ENCODE data around the gene ACE.
"Not testable (repeated sequence)": the region's sequence is repeated elsewhere in the genome, so short reads cannot be mapped to it uniquely, and the experiment has no call there.

Gene ACE

GRCh38 chr17:63444457-63444856 lies 32.4 kb upstream of the ACE start:
- no peak for DNase-seq (ENCODE audit: low spot score)

- DNase-seq (ENCODE audit: low spot score): no peak
Observed at GRCh38 chr17:63445065-63445464, 31.8 kb upstream of the ACE start.

GRCh38 chr17:63445571-63445953 lies 31.3 kb upstream of the ACE start:
- DNase-seq (ENCODE audit: low spot score): no peak

GRCh38 chr17:63445954-63446752 lies 30.7 kb upstream of the ACE start, which contains the start of gene CYB561:
Gene CYB561 (minus strand): TSS chr17:63446306. CDS start chr17:63437547, 8,759 bp downstream.
- peak; percentile 53 for DNase-seq (ENCODE audit: low spot score)

- no peak for DNase-seq (ENCODE audit: low spot score)
Observed at GRCh38 chr17:63446753-63447470, 29.9 kb upstream of the ACE start.

GRCh38 chr17:63447471-63448009 lies 29.3 kb upstream of the ACE start:
- no peak for DNase-seq (ENCODE audit: low spot score)

- no peak for DNase-seq (ENCODE audit: low spot score)
Observed at GRCh38 chr17:63448655-63449054, 28.2 kb upstream of the ACE start.

- no peak for DNase-seq (ENCODE audit: low spot score)
Observed at GRCh38 chr17:63450551-63450950, 26.3 kb upstream of the ACE start.

- DNase-seq (ENCODE audit: low spot score): no peak
Observed at GRCh38 chr17:63451150-63451549, 25.7 kb upstream of the ACE start.

- no peak for DNase-seq (ENCODE audit: low spot score)
Observed at GRCh38 chr17:63452046-63452961, 24.6 kb upstream of the ACE start.

- DNase-seq (ENCODE audit: low spot score): no peak
Observed at GRCh38 chr17:63452962-63453551, 23.8 kb upstream of the ACE start.

- not testable (repeated sequence) for DNase-seq (ENCODE audit: low spot score)
Observed at GRCh38 chr17:63454357-63454756, 22.5 kb upstream of the ACE start.

- DNase-seq (ENCODE audit: low spot score): no peak
Observed at GRCh38 chr17:63454915-63455314, 21.9 kb upstream of the ACE start.

- no peak for DNase-seq (ENCODE audit: low spot score)
Observed at GRCh38 chr17:63455417-63455816, 21.4 kb upstream of the ACE start.

GRCh38 chr17:63458478-63458877 lies 18.4 kb upstream of the ACE start:
- no peak for DNase-seq (ENCODE audit: low spot score)

GRCh38 chr17:63460018-63460417 lies 16.8 kb upstream of the ACE start:
- DNase-seq (ENCODE audit: low spot score): no peak

- no peak for DNase-seq (ENCODE audit: low spot score)
Observed at GRCh38 chr17:63463771-63464170, 13.1 kb upstream of the ACE start.

- no peak for DNase-seq (ENCODE audit: low spot score)
Observed at GRCh38 chr17:63464691-63465236, 12.1 kb upstream of the ACE start.

- DNase-seq (ENCODE audit: low spot score): not testable (repeated sequence)
Observed at GRCh38 chr17:63468099-63468498, 8.8 kb upstream of the ACE start.

GRCh38 chr17:63474174-63474573 lies 2.7 kb upstream of the ACE start:
- no peak for DNase-seq (ENCODE audit: low spot score)

Data from Ammon's horn (tissue), 1 donor.